Activated CD4-positive, alpha-beta T cell treated with anti-CD3 and anti-CD28 coated beads, Interleukin-2, Interleukin-4, amounts not matched to agents 100 ng/mL and 50 ng/mL, durations not matched to agents 16 hours and 8 hours (primary cell): ENCODE results near the gene COA1.

ENCODE experiments used
- DNase-seq: peaks from one replicate; pipeline ENCODE4 v3.0.0-alpha.2; 2020; ENCODE audit warnings: low spot score

The COA1 gene

GRCh38 chr7:43590862-43591557 is 138.3 kb downstream of the COA1 start:
- peak; percentile 76 for DNase-seq

GRCh38 chr7:43589728-43590127 is 139.6 kb downstream of the COA1 start:
- DNase-seq = no peak
